Suprapubic skin (tissue), 4 donors: Measurements from ENCODE around the gene SV2C.

Source experiments
- POLR2A ChIP-seq, 2 donors: fragments of 450-650 bp; IDR thresholded peaks; one replicate each; pipeline ENCODE4 v1.6.1; 2017; ENCODE audit warnings: antibody characterized with exemption in 2 of 2, mild to moderate bottlenecking in 2 of 2, moderate library complexity in 2 of 2
- POLR2AphosphoS5 ChIP-seq, 3 donors: sonication (generic); formaldehyde crosslinking; IDR thresholded peaks; one replicate each; pipeline ENCODE4 v1.6.1; 2017; ENCODE audit warnings: antibody characterized with exemption in 3 of 3
- TF ChIP-seq, protein P1 (sequence below), 2 donors: fragments of 200-600 bp in 1 of 2; fragments of 450-650 bp in 1 of 2; sonication (generic) in 1 of 2; IDR thresholded peaks; one replicate each; pipeline ENCODE4 v1.5.1; 2016 to 2019; ENCODE audit warnings: antibody characterized with exemption in 2 of 2, mild to moderate bottlenecking in 1 of 2, moderate library complexity in 1 of 2

- TF ChIP-seq, protein P1, sequence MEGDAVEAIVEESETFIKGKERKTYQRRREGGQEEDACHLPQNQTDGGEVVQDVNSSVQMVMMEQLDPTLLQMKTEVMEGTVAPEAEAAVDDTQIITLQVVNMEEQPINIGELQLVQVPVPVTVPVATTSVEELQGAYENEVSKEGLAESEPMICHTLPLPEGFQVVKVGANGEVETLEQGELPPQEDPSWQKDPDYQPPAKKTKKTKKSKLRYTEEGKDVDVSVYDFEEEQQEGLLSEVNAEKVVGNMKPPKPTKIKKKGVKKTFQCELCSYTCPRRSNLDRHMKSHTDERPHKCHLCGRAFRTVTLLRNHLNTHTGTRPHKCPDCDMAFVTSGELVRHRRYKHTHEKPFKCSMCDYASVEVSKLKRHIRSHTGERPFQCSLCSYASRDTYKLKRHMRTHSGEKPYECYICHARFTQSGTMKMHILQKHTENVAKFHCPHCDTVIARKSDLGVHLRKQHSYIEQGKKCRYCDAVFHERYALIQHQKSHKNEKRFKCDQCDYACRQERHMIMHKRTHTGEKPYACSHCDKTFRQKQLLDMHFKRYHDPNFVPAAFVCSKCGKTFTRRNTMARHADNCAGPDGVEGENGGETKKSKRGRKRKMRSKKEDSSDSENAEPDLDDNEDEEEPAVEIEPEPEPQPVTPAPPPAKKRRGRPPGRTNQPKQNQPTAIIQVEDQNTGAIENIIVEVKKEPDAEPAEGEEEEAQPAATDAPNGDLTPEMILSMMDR (IDR thresholded peaks at IDR 0.05), result no peak
- no peak for TF ChIP-seq POLR2AphosphoS5 (IDR thresholded peaks at IDR 0.05)
- TF ChIP-seq POLR2A (IDR thresholded peaks at IDR 0.05), result no peak
These were observed 174.7 kb downstream of the SV2C start for GRCh38 chr5:76257897-76258296.
